Neuron (in vitro differentiated cells): ENCODE results near the gene METTL21A.

Experiments
- H2AFZ ChIP-seq: one replicate; pipeline ENCODE4 v1.6.1; 2013; ENCODE audit warnings: low read depth, mild to moderate bottlenecking, inconsistent platforms, low read length, moderate library complexity
- H3K27me3 ChIP-seq: one replicate; pipeline ENCODE4 v1.6.1; 2013; ENCODE audit warnings: low read length; ENCODE audit not compliant: insufficient read depth
- H3K36me3 ChIP-seq: one replicate; pipeline ENCODE4 v1.6.1; 2013; ENCODE audit warnings: low read length; ENCODE audit not compliant: insufficient read depth
- H3K4me1 ChIP-seq: one replicate; pipeline ENCODE4 v1.6.1; 2013; ENCODE audit warnings: low read length; ENCODE audit not compliant: insufficient read depth
- H3K4me3 ChIP-seq: 2 replicates; pipeline ENCODE4 v1.5.1; 2013; ENCODE audit warnings: mild to moderate bottlenecking, low read length, moderate library complexity
- H3K9me3 ChIP-seq: one replicate; pipeline ENCODE4 v1.6.1; 2013; ENCODE audit warnings: low read length

Gene METTL21A

GRCh38 chr2:207571370-207571769 lies 53.8 kb downstream of the METTL21A start:
- Histone ChIP-seq H3K4me3 (no peak overlapping the region), H3K27me3 (no peaks in the 10 kb centered on the region), H2AFZ (no peak overlapping the region), H3K9me3 (no peaks in the 10 kb centered on the region), H3K36me3 (peaks cover 85% of the 10 kb centered on the region), H3K4me1 (no peaks in the 10 kb centered on the region)

DNA sequence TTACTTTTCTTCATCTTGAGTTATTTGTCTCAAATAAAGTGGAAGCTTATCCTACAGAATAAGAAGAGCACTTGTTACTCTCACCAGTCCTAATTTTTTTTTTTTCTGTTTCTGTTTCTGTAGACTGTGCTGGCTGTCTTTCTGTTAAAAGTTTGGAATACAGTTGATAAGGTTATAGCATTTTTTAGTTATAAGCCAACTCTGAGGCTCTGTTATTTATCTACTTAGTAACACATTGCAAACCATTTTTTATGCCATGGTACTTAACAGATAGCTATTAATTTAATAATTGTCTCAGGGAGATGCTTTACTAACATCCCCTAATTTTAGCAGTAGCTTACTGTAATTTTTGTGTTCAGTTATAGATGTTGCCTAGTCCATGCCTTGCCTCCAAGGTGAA lies 57.5 kb downstream of the METTL21A start:
- no peaks in the 10 kb centered on the region for H3K4me1 ChIP-seq
- H3K4me3 ChIP-seq = no peak overlapping the region
- peaks cover 84% of the 10 kb centered on the region for H3K36me3 ChIP-seq
- no peak overlapping the region for H2AFZ ChIP-seq
- no peaks in the 10 kb centered on the region for H3K27me3 ChIP-seq
- H3K9me3 ChIP-seq = no peaks in the 10 kb centered on the region

DNA sequence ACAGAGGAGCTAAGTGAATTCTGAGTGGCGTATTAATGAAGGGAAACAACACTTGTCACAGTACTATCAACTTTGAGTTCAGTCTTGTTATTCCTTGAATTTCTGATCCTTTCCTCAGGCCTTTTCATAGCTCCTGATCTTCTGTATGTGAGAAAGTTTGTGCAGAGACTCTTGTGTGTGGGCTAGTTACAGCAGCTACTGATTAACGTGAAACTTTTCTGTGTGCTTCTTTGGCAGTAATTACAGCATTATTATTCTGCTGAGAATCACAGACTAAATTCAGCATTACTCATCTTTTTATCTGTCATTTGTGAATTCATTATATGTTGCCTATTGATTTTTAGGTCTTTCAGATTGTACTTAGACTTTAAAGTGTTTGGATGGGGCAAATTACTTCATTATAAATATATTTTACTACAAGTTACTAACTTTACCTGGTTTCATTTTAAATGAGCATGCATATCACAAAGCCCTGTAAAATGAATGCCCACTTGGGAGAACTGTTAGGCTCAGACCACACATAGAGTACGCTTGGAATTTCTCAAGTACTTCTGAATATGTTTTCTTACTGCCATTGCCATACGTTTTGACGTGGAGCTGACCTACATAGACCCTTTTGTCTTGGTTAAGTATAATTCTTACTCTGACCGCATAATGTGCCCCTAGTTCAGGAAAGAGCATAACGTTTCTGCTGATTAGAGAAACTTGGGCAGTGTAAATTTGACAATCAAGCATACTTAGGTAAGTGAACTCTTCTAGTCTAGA lies 59.3 kb downstream of the METTL21A start:
- Histone ChIP-seq H3K27me3 (no peaks in the 10 kb centered on the region), H3K4me1 (no peaks in the 10 kb centered on the region), H2AFZ (no peak overlapping the region), H3K36me3 (peaks cover 85% of the 10 kb centered on the region), H3K4me3 (no peak overlapping the region), H3K9me3 (no peaks in the 10 kb centered on the region)
